GM23248 (cell line): ENCODE measurements around the gene GPR39. TPM values are rescaled to one million over a fixed set of nuclear protein-coding genes. Genes with fewer than 3 reads are reported as not detected.

Source experiments
- DNase-seq: peaks from one replicate; pipeline ENCODE4 v3.0.0-alpha.2; 2015
- H2AFZ ChIP-seq: fragments of 200-600 bp; sonication (generic); 2 replicates; pipeline ENCODE4 v1.6.1; 2016; ENCODE audit warnings: antibody characterized with exemption
- H3F3A ChIP-seq: fragments of 200-600 bp; sonication (generic); 2 replicates; pipeline ENCODE4 v1.6.1; 2016; ENCODE audit warnings: mild to moderate bottlenecking, antibody characterized with exemption, mixed run types; ENCODE audit not compliant: insufficient read depth
- H3K27ac ChIP-seq: fragments of 200-600 bp; sonication (generic); 2 replicates; pipeline ENCODE4 v1.5.1; 2016; ENCODE audit warnings: mild to moderate bottlenecking
- H3K27me3 ChIP-seq: fragments of 200-600 bp; sonication (generic); replicated peaks from 2 replicates; pipeline ENCODE4 v1.6.1; 2016; ENCODE audit warnings: mild to moderate bottlenecking; ENCODE audit not compliant: insufficient read depth
- H3K36me3 ChIP-seq: fragments of 200-600 bp; sonication (generic); 2 replicates; pipeline ENCODE4 v1.6.1; 2016; ENCODE audit warnings: low read depth, mild to moderate bottlenecking
- H3K4me1 ChIP-seq: fragments of 200-600 bp; sonication (generic); 2 replicates; pipeline ENCODE4 v1.6.1; 2016; ENCODE audit warnings: mild to moderate bottlenecking; ENCODE audit not compliant: insufficient read depth
- H3K4me2 ChIP-seq: fragments of 200-600 bp; sonication (generic); one replicate; pipeline ENCODE4 v1.6.1; 2016; ENCODE audit warnings: mild to moderate bottlenecking; ENCODE audit not compliant: unreplicated experiment
- H3K4me3 ChIP-seq: fragments of 200-600 bp; sonication (generic); 2 replicates; pipeline ENCODE4 v1.5.1; 2016; ENCODE audit warnings: mild to moderate bottlenecking
- H3K79me2 ChIP-seq: fragments of 200-600 bp; sonication (generic); 2 replicates; pipeline ENCODE4 v1.6.1; 2016; ENCODE audit warnings: mild to moderate bottlenecking; ENCODE audit not compliant: insufficient read depth
- H3K9ac ChIP-seq: fragments of 200-600 bp; sonication (generic); 2 replicates; pipeline ENCODE4 v1.6.1; 2016; ENCODE audit warnings: mild to moderate bottlenecking
- H3K9me2 ChIP-seq: fragments of 200-600 bp; sonication (generic); 2 replicates; pipeline ENCODE4 v1.6.1; 2016; ENCODE audit warnings: mixed run types, mild to moderate bottlenecking, moderate library complexity; ENCODE audit not compliant: insufficient read depth
- H3K9me3 ChIP-seq: fragments of 200-600 bp; sonication (generic); one replicate; pipeline ENCODE4 v1.6.1; 2017; ENCODE audit warnings: low read depth
- H4K20me1 ChIP-seq: fragments of 200-600 bp; sonication (generic); 2 replicates; pipeline ENCODE4 v1.6.0; 2016; ENCODE audit not compliant: insufficient read depth
- EZH2 ChIP-seq: fragments of 200-600 bp; sonication (generic); IDR thresholded peaks from 2 replicates; pipeline ENCODE4 v1.6.1; 2018; ENCODE audit warnings: antibody characterized with exemption, mild to moderate bottlenecking; ENCODE audit not compliant: insufficient read depth, poor library complexity, severe bottlenecking
- EZH2phosphoT487 ChIP-seq: fragments of 200-600 bp; sonication (generic); IDR thresholded peaks from 2 replicates; pipeline ENCODE4 v1.6.1; 2018; ENCODE audit warnings: antibody characterized with exemption, moderate library complexity, mild to moderate bottlenecking, low read depth; ENCODE audit not compliant: insufficient read depth
- WGBS, 2 experiments: methylation state at CpG; one replicate each; pipeline ENCODE4 v1.1.6; 2015 to 2017; ENCODE audit warnings: low lambda C conversion rate in 2 of 2, low coverage in 1 of 2; ENCODE audit errors: missing lambda C conversion rate in 2 of 2; 5-methylcytosine and 5-hydroxymethylcytosine counted together
- in situ Hi-C: fragments of 300-500 bp; cut with MboI; formaldehyde crosslinking; loops from 2 replicates; pipeline ENCODE4 v1.15.0; 2020
- polyA plus RNA-seq: library from polyadenylated mRNA; unstranded; fragments of >200 nt; fragmentation: Nextera tagmentation; extraction: Ambion mirVana; gene quantifications from 2 replicates; pipeline ENCODE4 v1.2.1, GENCODE V29; 2016
- total RNA-seq: library from RNA; depleted of rRNA; stranded (reverse); fragments of >200 nt; shearing (Covaris generic); gene quantifications from 2 replicates; pipeline ENCODE4 v1.2.3, GENCODE V29; 2014

GPR39 gene
- total and polyA plus RNA-seq, 2 experiments from 2014 or later, result 1.6 to 2.6 TPM

DNA sequence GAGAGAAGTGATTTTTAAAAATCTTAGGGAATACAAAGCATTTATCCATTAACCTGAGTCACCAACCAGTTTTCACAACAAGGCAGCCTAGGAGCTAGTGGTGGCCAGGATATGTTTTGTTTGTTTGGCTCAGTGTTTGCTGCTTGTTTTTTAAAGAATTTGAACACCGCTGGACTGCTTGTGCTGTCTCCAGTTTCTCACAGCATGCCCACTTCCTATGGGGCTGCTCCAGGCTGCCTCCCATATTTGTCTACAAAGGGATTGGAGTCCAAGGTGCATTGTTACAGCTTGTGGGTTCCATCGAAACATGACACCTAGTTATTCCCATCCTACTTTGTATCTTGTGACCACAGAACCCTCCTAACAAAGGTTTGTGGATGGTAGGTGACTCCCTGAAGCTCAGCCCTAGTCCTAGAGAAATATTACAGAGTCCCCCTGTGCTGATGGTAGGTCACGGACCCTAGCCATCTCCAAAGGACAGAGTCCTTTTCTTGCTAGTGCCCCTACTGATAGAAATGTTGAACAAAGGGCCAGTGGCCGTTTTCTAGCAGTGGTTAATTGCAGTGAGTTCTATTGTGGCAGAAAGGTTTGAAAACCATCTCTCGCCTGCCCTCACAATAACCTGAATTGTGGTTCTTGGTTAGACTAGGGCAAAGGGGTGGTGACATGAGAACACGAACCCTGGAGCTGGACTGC, 23.2 kb downstream of the GPR39 start:
- peak overlapping the region; percentile 67 for H3K4me2 ChIP-seq
- H3K9me2 ChIP-seq, result no peaks in the 10 kb centered on the region
- no peaks in the 10 kb centered on the region for H3K36me3 ChIP-seq
- peak overlapping the region; percentile 61 for H2AFZ ChIP-seq
- peaks cover 22% of the 10 kb centered on the region; the same call in 1 of the 2 replicates for H3F3A ChIP-seq
- H3K27me3 ChIP-seq, result no peaks in the 10 kb centered on the region
- H3K9me3 ChIP-seq, result no peaks in the 10 kb centered on the region
- H3K4me1 ChIP-seq, result peaks cover 20% of the 10 kb centered on the region
- TF ChIP-seq EZH2phosphoT487 (no peak), EZH2 (no peak)
- DNase-seq, result peak; percentile 64
- in situ Hi-C loops, result no loop called here
- no peak overlapping the region for H3K4me3 ChIP-seq
- no peaks in the 10 kb centered on the region for H3K79me2 ChIP-seq
- peak overlapping the region; percentile 82 for H3K27ac ChIP-seq
- 91 to 93% methylated on average over 6 of the region's 6 CpGs for WGBS, 2 experiments
- no peak overlapping the region for H3K9ac ChIP-seq
- no peaks in the 10 kb centered on the region for H4K20me1 ChIP-seq

DNA sequence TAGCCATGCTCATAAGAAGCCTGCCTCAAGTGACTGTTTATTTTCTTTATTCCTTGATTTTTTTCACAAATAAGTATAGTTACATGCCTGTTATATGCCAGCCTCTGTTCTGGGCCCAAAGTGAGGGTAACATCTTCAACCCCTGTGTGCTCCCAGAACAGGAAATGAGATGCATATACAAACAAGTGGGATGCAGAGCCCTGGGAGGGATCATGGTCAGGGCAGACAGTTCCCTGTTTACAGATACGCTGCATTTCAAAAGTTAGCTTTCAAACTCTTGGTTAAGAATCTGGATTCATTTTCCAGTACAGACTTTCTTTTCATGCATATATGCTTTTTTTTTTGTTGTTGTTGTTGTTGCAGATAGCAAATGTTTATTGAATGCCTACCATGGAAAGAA, 24.4 kb downstream of the GPR39 start:
- WGBS, 2 experiments, result 94 to 100% methylated on average over 1 of the region's 1 CpG
- no peak overlapping the region for H3K4me3 ChIP-seq
- no peak overlapping the region for H2AFZ ChIP-seq
- H3F3A ChIP-seq, result peaks cover 22% of the 10 kb centered on the region; the same call in 1 of the 2 replicates
- no peaks in the 10 kb centered on the region for H3K36me3 ChIP-seq
- no peak overlapping the region for H3K9ac ChIP-seq
- TF ChIP-seq EZH2, result no peak
- no peak for TF ChIP-seq EZH2phosphoT487
- H3K79me2 ChIP-seq, result no peaks in the 10 kb centered on the region
- in situ Hi-C loops, result no loop called here
- H3K4me1 ChIP-seq, result peaks cover 20% of the 10 kb centered on the region
- H3K9me2 ChIP-seq, result no peaks in the 10 kb centered on the region
- no peaks in the 10 kb centered on the region for H4K20me1 ChIP-seq
- no peak overlapping the region for H3K4me2 ChIP-seq
- H3K27me3 ChIP-seq, result no peaks in the 10 kb centered on the region
- DNase-seq, result no peak
- no peak overlapping the region for H3K27ac ChIP-seq
- H3K9me3 ChIP-seq, result no peaks in the 10 kb centered on the region

DNA sequence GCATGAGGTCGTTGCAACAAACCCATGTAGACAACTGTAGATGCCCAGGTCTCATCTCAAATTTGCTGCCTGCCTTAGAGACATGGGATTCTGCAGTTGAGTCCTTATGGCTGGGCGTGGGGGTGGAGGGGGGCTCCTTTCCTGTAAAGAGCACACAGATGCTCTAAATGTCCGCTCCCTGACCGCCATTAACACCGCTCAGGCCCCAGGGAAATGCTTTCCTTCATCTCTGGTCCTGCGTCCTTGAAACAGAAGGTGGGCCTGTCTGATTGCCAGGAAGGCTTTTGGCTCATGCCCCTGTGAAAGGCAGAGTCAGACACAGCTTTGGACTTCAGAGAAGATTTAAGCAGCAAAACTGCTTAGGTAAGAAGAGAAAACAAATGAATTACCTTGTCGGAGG, 25.7 kb downstream of the GPR39 start:
- no peak overlapping the region for H3K4me3 ChIP-seq
- H3K36me3 ChIP-seq, result no peaks in the 10 kb centered on the region
- no peak overlapping the region for H3K4me2 ChIP-seq
- in situ Hi-C loops, result no loop called here
- H4K20me1 ChIP-seq, result no peaks in the 10 kb centered on the region
- no peak overlapping the region for H2AFZ ChIP-seq
- 82 to 83% methylated on average over 7 of the region's 7 CpGs for whole genome bisulfite sequencing, 2 experiments
- H3K9ac ChIP-seq, result no peak overlapping the region
- H3K4me1 ChIP-seq, result peaks cover 20% of the 10 kb centered on the region
- no peak overlapping the region for H3K27ac ChIP-seq
- TF ChIP-seq EZH2, result no peak
- TF ChIP-seq EZH2phosphoT487, result no peak
- H3K9me2 ChIP-seq, result no peaks in the 10 kb centered on the region
- peaks cover 22% of the 10 kb centered on the region; the same call in 1 of the 2 replicates for H3F3A ChIP-seq
- no peaks in the 10 kb centered on the region for H3K27me3 ChIP-seq
- DNase-seq, result no peak
- no peaks in the 10 kb centered on the region for H3K9me3 ChIP-seq
- H3K79me2 ChIP-seq, result no peaks in the 10 kb centered on the region

DNA sequence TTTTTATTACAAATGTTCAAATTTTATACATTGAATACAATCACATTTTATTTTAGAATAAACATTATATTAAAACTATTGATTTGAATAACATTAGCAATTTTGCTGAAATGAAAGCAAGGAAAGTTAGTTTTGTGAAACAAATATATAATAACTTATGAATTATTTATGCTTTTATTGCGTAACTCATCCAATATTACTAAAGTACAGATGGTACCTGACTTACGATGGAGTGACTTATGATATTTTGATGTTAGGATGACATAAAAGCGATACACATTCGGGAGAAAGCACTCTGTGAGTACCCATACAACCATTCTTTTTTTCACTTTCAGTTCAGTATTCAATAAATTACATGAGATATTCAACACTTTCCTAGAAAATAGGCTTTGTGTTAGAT, 26.5 kb downstream of the GPR39 start:
- Histone ChIP-seq H3K4me3 (no peak overlapping the region), H3K27ac (no peak overlapping the region), H3K9me2 (no peaks in the 10 kb centered on the region), H3K4me1 (peaks cover 17% of the 10 kb centered on the region), H3K36me3 (no peaks in the 10 kb centered on the region), H3K79me2 (no peaks in the 10 kb centered on the region), H3K9me3 (no peaks in the 10 kb centered on the region), H2AFZ (no peak overlapping the region), H3F3A (peaks cover 16% of the 10 kb centered on the region; the same call in 1 of the 2 replicates), H4K20me1 (no peaks in the 10 kb centered on the region), H3K4me2 (no peak overlapping the region), H3K9ac (no peak overlapping the region), H3K27me3 (no peaks in the 10 kb centered on the region)
- WGBS, 2 experiments, result 94 to 95% methylated on average over 4 of the region's 4 CpGs
- TF ChIP-seq EZH2phosphoT487 (no peak), EZH2 (no peak)
- in situ Hi-C loops, result no loop called here
- no peak for DNase-seq

DNA sequence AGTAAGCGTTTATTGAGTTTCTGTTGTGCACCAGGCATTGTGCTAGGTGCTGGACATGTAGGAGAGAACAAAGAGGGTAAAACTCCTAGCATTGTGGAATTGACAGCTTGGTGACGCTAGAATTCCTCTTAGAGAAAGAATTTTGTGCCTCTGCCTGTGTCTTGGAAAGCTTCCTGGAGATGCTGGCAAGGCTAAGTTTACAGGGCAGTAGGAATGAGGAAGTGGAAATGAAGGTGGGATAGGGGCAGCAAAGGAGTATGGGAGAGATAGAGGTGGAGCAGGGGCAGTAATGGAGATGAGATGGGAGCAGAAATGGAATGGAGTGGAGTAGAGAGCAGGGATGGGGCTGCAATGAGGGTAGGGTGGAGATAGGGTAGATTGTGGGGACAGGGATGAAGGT, 29.8 kb downstream of the GPR39 start:
- no peak for TF ChIP-seq EZH2phosphoT487
- TF ChIP-seq EZH2, result no peak
- H3K79me2 ChIP-seq, result no peaks in the 10 kb centered on the region
- no peak for DNase-seq

More for the DNA sequence above, 29.8 kb downstream of the GPR39 start:
- Histone ChIP-seq H3K4me1 (no peaks in the 10 kb centered on the region), H3F3A (no peaks in the 10 kb centered on the region), H3K9me3 (no peaks in the 10 kb centered on the region), H3K4me3 (no peak overlapping the region), H4K20me1 (no peaks in the 10 kb centered on the region), H3K4me2 (no peak overlapping the region), H2AFZ (no peak overlapping the region), H3K9ac (no peak overlapping the region), H3K9me2 (no peaks in the 10 kb centered on the region), H3K36me3 (no peaks in the 10 kb centered on the region), H3K27me3 (no peaks in the 10 kb centered on the region), H3K27ac (no peak overlapping the region)
- in situ Hi-C loops, result no loop called here
- WGBS, 2 experiments, result 73 to 77% methylated on average over 2 of the region's 2 CpGs
